Astrocyte of the spinal cord (primary cell): Measurements from ENCODE around the gene VNN1.
A peak's percentile ranks its signal among the peaks of the same experiment; 100 is the strongest.

Source experiments
- DNase-seq: peaks from one replicate; pipeline ENCODE4 v3.0.0; 2011; ENCODE audit warnings: low read depth, low spot score
- H3K4me3 ChIP-seq: 2 replicates; pipeline ENCODE4 v1.5.1; 2011; ENCODE audit warnings: low read depth, mild to moderate bottlenecking, low read length, moderate library complexity
- CTCF ChIP-seq: IDR thresholded peaks from 2 replicates; pipeline ENCODE4 v1.5.1; 2012; ENCODE audit warnings: low read depth, mild to moderate bottlenecking, low read length, inconsistent platforms
- in situ Hi-C: cut with HindIII; loops from 2 replicates; pipeline ENCODE4 v1.10.0; 2017; ENCODE audit warnings: low sequenced_read_pairs

The VNN1 gene

DNA sequence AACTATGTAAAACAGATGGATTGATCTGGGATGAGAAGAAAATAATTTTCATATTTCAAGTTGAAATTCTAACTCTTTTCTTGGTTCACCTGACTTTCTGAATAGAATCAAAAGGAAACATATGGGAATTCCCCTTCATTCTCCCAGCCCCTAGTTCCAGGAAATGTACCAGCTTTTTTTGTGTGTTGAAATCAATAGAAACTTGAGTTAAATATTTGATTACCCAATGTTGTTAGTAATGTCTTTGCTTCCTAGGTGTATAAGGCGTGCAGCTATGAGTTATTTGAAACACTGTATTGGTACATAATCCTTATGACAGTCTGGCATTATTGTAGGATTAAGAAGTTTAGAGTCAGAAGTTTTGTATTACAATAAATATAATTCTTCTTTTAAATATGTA lies 22.4 kb upstream of the VNN1 start:
- in situ Hi-C loops, result no loop called here
- no peak for DNase-seq
- H3K4me3 ChIP-seq, result no peak overlapping the region
- no peak for TF ChIP-seq CTCF

- in situ Hi-C loops, result no loop called here
- peak; percentile 38 for TF ChIP-seq CTCF
- H3K4me3 ChIP-seq, result no peak overlapping the region
- DNase-seq, result no peak
Observed at GRCh38 chr6:132734694-132735236, 20.9 kb upstream of the VNN1 start.

- in situ Hi-C loops, result no loop called here
- DNase-seq, result no peak
- no peak overlapping the region for H3K4me3 ChIP-seq
- no peak for TF ChIP-seq CTCF
Observed at GRCh38 chr6:132733814-132734213, 20.0 kb upstream of the VNN1 start.

- no peak for TF ChIP-seq CTCF
- no peak for DNase-seq
- in situ Hi-C loops, result no loop called here
- H3K4me3 ChIP-seq, result no peak overlapping the region
Observed at GRCh38 chr6:132733283-132733682, 19.4 kb upstream of the VNN1 start.

DNA sequence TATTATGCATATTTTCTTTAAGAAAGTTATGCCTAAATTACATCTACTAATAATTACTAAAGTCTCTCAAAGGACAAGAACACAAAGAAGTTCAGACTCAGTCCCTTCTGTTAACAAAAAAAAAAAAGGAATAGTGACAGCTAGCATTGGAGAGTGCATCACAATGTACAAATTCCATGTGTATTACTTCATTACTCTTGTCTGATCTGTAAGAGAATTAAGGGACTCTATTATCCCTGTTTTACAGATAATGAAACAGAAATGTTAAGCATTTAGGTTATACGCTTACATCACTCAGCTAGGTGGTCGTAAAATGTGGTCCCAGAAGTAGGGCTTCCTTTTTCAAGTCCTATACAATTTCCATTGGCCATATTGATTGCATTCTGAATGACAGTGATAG lies 17.2 kb upstream of the VNN1 start:
- H3K4me3 ChIP-seq, result no peak overlapping the region
- in situ Hi-C loops, result no loop called here

GRCh38 chr6:132730560-132730959 lies 16.7 kb upstream of the VNN1 start:
- in situ Hi-C loops, result no loop called here
- no peak for TF ChIP-seq CTCF
- H3K4me3 ChIP-seq, result no peak overlapping the region
- DNase-seq, result peak; percentile 57

More for the DNA sequence above, 17.2 kb upstream of the VNN1 start:
- peak; percentile 1 for DNase-seq
- no peak for TF ChIP-seq CTCF

DNA sequence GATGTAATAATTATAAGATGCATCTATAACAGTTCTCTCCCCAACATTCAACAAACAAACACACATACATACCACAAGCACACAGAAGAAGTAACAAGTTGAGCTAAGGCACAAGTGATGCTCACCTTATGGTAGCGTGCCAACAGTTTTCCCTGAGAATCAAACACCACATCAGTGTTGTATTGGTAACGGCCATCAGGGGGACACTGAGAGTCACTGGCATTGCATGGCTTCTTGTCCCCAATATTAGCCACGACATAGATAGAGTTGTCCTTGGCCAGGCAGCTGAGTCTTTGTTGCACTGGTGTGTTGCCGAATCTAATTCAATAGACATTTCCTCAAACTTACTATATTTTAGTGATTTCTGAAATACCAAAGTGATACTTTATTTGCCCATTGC lies 14.8 kb upstream of the VNN1 start:
- in situ Hi-C loops, result no loop called here
- H3K4me3 ChIP-seq, result no peak overlapping the region
- no peak for DNase-seq
- no peak for TF ChIP-seq CTCF
